Germinal center (tissue), 1 donor: Measurements from ENCODE around the gene DNAI1.
A peak's percentile ranks its signal among the peaks of the same experiment; 100 is the strongest.
"Not testable (repeated sequence)": the region's sequence is repeated elsewhere in the genome, so short reads cannot be mapped to it uniquely, and the experiment has no call there.

Experiments used
- DNase-seq: peaks from one replicate; pipeline ENCODE4 v3.0.0; 2012; ENCODE audit warnings: mixed read lengths, low spot score

The DNAI1 gene

DNA sequence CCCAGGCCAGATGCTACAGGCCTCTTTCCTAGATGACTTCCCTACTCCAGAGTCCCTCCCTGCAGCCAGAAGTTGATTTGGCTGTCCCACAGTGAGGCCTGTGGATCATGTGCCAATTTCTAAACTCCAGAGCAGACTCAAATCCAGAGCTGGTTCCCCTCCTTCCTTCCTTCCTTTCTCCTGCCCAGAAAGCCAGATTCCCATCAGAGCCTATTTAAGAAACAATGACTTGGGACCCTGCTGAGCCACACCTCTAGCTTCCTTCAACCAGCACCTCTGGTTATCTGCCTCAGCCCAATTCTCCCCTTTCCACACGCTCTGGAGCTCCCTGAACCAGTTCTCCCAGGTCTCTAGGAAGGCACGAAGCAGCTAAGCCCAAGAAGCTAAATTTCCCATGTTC lies 7.5 kb upstream of the DNAI1 start:
- DNase-seq = no peak

DNA sequence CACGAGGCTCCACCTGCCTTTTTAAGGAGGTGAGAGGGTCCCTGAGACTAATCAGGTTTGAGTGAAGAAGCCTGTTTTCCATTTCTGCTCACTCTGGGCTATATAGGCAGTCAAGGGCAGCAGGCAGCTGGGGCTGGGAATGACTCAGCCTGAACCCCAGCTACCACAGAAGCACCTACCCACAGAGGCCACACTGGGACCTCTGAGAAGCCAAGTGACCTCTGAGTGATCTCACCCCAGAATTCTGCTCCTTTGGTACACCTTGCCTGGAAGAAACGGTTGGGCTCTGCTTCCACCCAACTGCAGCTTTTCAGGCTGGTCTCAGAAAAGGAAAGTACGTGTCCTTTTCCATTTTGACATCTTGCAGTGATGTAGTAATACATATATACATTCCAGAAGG lies 7.1 kb upstream of the DNAI1 start:
- DNase-seq = no peak

DNA sequence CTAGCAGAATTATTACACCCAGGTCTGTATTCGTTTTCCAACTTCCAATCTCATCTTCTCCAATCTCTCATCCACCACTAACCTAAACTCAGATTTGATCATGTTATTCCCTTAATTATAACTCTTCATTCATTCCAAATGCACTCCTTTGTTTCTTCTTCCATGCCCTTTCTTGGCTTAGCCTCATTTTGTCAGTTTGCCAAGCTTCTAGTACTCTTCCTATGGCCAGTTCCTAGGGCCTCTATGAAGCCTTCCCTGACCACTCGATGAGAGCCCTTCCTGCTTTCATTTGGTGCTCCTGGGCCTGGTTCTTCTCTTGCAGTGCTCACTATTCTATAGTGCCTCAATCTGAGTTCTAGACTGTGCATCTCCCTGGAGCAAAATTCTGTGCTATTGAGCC lies 6.0 kb upstream of the DNAI1 start:
- DNase-seq = no peak

DNA sequence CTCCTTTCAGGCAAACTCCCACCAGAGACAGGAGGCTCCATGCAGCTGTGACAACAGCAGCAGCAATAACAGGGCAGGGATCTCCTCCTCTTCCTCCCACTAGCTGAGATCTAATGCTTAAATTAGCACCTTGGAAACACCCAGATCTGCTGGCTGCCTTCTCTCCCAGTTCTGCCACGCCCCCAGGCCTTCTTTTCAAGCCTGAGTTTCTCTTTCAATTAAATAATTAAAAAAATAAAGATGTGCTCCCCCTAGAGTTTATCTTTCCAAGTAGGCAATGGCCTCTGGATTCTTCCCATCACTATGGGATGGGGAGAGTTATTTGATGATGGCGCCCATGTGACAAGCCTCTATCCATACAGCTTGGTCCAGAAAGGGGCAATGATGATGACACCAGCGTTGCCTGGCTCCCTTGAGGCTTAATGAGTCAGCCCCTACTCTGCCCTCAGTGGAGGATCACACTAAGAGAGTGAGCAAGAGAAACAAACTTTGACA lies 4.0 kb upstream of the DNAI1 start:
- no peak for DNase-seq

- no peak for DNase-seq
Observed at GRCh38 chr9:34456151-34456550, 2.5 kb upstream of the DNAI1 start.

DNA sequence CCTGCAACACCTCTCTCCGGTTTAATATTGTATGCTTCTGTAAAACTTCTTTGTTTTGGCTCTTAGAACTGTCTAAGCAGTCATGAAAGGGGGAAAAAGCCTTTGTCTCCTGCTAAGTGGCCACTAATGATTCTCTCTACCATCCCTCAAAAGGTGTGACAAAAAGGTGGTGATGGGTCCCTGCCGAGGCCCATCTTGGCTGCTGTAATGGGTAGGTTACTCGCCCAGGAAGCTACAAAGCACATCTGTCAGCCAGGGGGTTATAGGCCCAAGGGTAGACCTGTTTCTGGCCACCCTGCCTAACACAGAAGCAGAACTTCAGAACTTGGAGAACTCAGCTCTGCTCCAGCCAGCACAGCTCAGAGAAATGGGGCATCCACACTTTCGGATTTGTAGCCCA lies 1.9 kb upstream of the DNAI1 start:
- DNase-seq = no peak

DNA sequence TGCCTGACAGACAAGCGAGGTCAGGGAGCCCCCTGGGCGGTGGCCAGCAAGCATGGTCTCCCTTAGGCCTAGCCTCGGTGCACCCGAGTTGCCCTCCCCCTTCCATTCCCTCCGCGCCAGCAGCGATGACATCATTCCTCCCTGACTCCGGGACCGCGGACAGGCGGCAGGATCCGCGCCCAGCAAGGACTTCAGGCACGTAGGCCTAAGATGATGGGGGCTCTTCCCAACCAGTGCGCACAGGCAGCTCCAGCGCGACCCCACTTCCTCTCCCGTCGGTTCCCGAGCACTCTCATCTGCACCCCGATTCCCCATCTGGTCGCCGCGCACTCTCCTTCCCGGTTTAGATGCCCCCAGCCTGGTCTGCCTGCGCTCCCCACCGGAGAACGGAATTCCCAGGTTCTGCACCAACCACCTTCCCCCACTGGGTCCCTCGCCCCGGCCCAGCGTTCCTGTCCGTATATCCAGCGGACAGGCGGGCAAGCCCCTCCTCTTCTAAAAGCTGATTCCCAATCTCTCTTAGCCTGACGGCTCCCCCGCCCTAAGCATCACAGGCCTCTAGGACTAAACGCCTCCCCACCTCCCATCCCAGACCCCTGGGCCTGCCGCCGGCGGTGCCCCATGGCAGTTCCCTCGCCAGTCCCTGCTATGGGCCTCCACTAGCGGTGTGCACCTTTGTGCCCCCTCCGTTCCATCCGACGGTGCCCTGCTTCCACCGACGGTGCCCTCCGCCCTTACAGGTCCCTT lies 1.2 kb upstream of the DNAI1 start:
- peak; percentile 26 for DNase-seq

DNA sequence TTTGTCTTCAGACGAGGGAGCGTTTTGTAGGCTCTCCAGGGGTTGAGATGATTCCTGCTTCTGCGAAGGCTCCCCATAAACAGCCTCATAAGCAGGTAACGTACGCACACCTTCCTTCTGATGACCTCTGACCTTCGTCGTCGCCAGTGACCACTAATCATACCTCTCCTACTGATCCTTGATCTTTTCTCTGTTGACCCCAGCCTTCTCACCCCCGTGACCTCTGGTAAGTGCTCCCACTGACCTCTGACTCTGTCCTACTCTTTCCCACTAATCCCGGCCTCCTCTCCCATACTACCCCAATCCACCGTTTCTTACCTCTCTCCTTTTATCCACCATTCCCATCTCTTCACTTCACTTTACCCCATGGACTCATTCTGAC lies 345 bp downstream of the DNAI1 start:
- DNase-seq = no peak

- no peak for DNase-seq
Observed at GRCh38 chr9:34459356-34459755, 751 bp downstream of the DNAI1 start.

DNA sequence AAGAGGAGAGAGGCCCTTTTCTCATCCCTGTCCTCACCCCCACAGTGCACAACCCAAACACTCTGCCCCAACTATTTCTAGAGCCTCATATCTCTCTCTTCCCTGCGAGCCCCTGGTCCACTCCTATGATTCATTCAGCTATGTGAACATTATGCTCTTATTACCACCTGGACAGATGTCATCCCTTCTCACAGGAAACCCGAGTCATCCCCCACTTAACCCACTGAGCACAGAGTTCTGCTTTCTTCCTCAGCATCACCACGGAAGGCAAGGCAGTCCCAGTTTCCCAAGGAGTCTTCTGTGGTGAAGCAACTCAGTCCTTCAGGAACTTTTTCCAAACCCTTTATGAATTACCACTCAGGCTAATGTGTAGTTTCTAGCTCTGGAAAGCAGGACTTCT lies 1.3 kb downstream of the DNAI1 start:
- DNase-seq = no peak

GRCh38 chr9:34463098-34463900 lies 4.7 kb downstream of the DNAI1 start:
- no peak for DNase-seq

- DNase-seq = no peak
Observed at GRCh38 chr9:34463901-34464232, 5.3 kb downstream of the DNAI1 start.

DNA sequence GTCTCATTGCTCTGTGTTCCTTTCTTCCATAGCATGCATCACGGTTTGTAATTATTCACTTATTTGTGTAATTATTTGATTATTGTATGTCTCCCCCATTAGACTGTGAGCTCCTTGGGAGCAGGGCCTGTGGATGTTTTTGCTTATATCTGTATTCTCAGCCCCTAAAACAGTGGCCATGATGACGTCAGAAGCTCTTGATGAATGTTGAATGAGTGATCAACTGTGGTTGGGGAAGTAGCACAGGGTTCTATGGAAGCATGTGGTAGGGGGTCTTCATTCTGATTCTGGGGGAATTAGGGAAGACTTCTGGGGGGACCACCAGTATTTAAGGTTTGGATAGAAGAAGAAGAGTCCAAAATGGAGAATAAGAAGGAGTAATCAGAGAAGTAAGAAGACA lies 6.0 kb downstream of the DNAI1 start:
- DNase-seq = no peak

- DNase-seq = no peak
Observed at GRCh38 chr9:34465468-34465867, 6.9 kb downstream of the DNAI1 start.

DNA sequence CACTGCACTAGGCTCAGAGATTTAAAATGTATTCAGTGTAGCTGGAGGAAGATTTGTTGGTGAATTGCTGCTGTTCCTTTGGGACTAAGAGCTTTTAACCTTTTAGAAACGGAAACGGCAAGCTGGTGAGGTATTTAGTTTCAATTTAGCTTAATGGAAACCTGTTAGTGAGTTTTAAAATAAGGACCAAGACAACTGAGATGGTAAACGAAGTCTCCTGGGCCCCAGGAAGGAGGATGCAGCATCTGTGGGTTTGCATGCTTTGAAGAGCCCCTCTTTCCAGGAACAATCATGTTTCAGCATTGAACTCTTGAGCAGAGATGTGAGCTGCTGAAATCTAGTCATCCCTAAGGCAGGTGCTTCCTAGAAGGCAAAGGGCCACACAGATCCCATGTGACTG lies 16.5 kb downstream of the DNAI1 start:
- DNase-seq = no peak

DNA sequence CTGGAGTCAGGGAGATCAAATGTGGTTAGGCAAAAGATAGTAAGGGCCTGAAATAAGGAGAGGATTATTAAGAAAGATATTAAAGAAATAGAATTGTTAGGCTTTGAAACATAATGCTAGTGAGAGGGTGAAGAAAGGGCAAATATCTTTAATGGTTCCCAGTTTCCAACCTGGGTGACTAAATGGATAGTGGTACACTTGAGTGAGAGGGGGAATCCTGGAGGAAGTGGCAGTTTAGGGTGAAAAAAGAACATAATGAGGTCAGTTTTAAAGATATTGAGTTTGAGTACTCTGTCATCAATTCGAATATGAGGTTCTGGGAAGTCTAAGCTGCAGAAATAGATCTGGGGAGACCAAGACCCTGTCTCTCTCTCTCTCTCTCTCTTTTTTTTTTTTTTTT lies 18.9 kb downstream of the DNAI1 start:
- DNase-seq = no peak

GRCh38 chr9:34479431-34479866 lies 20.8 kb downstream of the DNAI1 start:
- DNase-seq = no peak

GRCh38 chr9:34481620-34482019 lies 23.0 kb downstream of the DNAI1 start:
- DNase-seq = not testable (repeated sequence)

GRCh38 chr9:34482746-34483145 lies 24.1 kb downstream of the DNAI1 start:
- DNase-seq = not testable (repeated sequence)

DNA sequence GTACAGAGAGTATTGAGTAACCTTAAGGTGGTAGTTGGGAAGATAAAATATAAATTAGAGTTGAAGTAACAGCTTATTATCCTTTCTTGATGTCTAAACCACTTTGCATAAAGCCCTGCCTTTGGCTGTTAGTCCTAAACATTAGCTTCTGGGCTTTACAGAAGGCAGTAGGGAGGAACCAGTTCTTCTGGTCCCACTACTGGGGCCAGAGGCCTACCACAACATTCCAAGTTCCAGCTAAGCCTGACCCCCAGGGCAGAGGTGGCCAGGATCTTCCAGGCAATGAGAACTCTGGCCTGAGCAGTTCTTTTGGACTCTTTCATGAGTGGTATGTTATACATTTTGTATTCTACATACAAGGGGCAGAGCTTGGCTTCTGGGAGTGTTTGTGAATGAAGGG lies 26.1 kb downstream of the DNAI1 start:
- DNase-seq = no peak

DNA sequence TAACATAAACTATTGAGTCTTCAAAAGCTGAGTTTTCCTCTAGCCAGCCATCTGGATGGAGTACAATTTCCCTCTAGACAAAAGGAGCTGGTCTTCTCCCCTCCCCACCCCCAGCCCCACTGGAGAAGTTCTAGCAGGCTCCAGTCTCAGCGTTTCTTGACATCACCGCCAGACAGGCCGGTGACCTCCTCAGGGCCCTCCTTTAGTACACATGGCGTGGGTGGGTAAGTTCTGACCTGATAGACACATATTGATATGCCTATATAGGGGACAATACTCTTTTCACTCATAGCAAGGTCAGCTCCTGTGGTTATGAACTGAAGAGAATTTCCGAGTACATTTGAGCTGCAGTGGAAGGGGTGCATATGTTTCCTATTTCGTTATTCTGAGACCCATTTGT lies 27.2 kb downstream of the DNAI1 start:
- DNase-seq = no peak

GRCh38 chr9:34486572-34486971 lies 28.0 kb downstream of the DNAI1 start:
- DNase-seq = no peak

DNA sequence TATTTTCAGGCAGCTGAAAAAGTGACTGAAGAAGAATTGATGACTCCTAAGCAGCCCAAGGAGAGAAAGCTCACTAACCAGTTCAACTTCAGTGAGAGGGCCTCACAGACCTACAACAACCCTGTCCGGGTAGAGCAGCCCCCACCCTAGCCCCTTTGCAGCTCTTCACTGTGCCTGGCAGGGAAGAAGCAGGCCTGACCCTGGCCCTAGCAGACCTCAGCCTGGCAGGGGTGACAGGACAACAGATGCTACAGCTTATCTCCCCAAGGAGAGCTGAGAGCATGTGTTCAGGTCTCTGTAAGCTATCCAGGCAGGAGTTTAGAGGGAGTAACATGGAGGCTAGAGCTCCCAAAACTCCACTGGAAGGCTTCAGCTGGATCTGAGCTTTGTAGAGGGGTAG lies 31.8 kb downstream of the DNAI1 start:
- no peak for DNase-seq

DNA sequence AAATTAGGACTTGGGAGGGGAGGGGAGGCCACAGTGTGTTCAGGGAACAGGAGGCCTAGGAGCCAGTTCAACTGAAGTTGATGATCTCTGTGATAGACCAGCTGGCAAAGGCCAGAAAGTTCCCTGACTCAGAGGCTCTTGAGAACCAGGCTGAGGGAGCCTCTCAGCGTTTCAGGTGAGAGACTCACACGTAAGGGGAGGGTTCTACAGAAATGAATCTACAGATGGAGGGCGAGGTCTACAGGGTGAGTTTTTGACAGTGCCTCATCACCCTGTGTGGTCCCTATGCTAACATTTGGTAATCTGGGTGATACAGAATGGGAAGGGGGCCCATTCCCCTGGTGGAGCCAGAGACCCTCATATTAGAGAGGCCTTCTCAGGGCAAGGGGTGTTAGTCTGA lies 32.2 kb downstream of the DNAI1 start:
- no peak for DNase-seq
